T-helper 2 cell treated with Interferon-gamma antibody and Interleukin-4, amounts not matched to agents 100 ng/mL and 5 ng/mL, for 36 hours (primary cell): ENCODE results near the gene DRG2. TPM values are rescaled to one million over a fixed set of nuclear protein-coding genes. Genes with fewer than 3 reads are reported as not detected.

ENCODE experiments used
- intact Hi-C: fragments of 100-400 bp; cut with micrococcal nuclease; formaldehyde crosslinking; loops from one replicate; pipeline ENCODE4 v1.15.1; 2023
- total RNA-seq: library from RNA; stranded (reverse); gene quantifications from 2 replicates; pipeline ENCODE4 v1.2.3, GENCODE V29; 2022

DRG2 gene
- total RNA-seq, 1 donor from 2014 or later = 67.0 TPM

DNA sequence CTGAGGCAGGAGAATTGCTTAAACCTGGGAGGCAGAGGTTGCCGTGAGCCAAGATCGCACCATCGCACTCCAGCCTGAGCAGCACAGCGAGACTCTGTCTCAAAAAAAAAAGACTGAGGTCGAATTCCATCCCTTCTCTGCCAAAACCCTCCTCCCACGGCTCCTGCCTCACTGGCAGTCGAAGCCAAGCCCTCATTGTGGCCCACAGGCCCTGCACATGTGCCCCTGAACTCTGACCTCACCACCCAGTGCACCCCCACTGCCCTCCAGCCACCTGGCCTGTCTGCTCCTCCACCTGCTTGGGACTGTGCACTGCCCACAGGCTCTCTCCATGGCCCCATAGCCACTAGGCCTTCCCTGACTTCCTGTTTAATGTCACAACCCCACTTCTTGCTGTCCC, 27.8 kb downstream of the DRG2 start:
- intact Hi-C loops = no loop called here

DNA sequence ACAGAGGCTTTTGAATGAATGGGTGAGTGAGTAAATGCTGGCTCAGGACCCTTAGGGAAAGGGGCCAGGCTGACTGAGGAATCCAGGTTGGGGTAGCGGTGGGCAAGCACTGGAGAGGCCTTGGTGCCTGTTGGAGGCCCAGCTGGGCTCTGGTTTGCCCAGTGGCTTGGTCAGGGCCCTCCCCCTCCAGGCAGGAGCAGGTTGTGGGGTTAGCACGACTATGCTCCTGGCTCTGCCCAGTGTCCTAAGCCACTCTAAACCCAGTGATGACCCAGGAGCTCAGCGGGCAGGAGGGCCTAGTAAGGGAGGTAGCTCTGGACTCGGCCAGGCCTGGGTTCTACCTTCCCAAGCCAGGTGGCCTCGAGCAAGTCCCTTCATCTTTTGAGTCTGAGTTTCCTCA, 28.3 kb downstream of the DRG2 start:
- intact Hi-C loops = no loop called here

DNA sequence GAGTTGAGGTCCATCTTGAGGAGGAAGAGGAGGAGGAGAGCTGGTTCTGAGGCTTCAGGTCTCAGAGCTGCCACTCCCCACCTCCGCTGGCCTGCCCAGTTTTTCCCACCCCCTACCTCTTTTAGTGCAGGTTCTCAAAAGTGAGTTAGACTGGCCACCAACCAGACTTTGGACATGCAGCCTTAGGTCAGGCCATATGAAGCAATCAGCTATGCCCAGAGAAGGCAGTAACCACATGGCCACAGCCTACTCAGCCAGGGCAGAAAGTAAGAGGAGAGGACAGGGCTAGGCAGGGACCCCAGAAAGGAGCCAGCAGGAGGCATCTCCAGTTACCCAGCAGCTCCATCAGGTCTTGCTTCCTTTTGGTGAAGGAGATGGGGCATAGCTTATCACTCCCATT, 29.8 kb downstream of the DRG2 start:
- intact Hi-C loops = no loop called here

DNA sequence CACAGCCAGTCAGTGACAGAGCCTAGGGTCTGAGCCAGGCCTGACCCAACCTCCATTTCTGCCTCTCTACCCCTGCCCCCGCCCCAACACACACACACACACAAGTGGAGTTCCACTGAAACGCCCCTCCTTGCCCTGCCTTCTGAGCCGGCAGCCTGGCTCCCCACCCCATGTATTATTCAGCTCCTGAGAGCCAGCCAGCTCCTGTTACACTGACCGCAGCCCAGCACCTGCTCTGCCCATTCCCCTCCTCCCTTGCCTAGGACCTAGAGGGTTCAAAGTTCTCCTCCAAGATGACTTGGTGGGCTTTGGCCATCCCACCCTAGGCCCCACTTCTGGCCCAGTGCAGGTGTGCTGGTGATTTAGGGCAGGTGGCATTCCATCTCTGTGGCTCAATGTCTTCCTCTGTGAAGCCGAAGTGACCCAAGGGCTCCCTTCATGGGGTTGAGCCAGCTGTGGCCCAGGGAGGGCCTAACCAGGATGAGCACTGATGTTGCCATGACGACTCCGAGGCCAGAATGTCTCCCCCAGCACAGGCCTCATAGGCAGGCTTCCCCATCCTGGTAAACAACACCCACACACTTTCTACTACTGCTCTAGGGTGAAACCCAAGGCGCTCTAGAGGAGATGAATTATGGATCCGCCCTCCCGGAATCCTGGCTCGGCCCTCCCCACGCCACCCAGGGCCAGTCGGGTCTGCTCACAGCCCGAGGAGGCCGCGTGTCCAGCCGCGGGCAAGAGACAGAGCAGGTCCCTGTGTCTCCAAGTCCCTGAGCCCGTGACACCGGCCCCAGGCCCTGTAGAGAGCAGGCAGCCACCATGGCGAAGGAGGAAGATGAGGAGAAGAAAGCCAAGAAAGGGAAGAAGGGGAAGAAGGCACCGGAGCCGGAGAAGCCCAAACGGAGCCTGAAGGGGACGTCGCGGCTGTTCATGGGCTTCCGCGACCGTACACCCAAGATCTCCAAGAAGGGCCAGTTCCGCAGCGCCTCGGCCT, 30.5 kb downstream of the DRG2 start:
- intact Hi-C loops = no loop called here

DNA sequence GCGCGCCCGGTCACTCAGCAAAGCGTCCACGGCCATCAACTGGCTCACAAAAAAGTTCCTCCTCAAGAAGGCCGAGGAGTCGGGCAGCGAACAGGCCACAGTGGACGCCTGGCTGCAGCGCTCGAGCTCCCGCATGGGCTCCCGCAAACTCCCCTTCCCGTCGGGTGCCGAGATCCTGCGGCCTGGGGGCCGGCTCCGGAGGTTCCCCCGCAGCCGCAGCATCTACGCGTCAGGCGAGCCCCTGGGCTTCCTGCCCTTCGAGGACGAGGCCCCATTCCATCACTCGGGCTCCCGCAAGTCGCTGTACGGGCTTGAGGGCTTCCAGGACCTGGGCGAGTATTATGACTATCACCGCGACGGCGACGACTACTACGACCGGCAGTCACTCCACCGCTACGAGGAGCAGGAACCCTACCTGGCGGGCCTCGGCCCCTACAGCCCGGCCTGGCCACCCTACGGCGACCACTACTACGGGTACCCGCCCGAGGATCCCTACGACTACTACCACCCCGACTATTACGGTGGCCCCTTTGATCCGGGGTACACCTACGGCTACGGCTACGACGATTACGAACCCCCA, 31.5 kb downstream of the DRG2 start:
- intact Hi-C loops = no loop called here

DNA sequence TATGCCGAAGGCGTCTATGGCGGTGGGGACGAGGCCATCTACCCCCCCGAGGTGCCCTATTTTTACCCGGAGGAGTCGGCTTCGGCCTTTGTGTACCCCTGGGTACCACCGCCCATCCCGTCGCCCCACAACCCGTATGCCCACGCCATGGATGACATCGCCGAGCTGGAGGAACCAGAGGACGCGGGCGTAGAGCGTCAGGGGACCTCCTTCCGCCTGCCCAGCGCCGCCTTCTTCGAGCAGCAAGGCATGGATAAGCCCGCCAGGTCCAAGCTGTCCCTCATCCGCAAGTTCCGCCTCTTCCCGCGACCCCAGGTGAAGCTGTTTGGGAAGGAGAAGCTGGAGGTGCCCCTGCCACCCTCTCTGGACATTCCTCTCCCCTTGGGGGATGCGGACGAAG, 32.2 kb downstream of the DRG2 start:
- intact Hi-C loops = no loop called here

DNA sequence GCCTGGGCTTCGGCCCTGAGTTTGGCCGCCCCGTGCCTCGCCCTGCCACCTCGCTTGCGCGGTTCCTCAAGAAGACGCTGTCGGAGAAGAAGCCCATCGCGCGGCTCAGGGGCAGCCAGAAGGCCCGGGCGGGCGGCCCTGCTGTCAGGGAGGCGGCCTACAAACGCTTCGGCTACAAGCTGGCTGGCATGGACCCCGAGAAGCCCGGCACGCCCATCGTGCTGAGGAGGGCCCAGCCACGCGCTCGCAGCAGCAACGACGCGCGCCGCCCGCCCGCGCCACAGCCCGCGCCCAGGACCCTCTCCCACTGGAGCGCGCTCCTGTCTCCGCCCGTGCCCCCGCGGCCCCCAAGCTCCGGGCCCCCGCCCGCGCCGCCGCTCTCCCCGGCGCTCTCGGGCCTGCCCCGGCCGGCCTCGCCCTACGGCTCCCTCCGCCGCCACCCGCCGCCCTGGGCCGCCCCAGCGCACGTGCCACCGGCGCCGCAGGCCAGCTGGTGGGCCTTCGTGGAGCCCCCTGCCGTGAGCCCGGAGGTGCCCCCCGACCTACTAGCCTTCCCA, 32.8 kb downstream of the DRG2 start:
- intact Hi-C loops = no loop called here

DNA sequence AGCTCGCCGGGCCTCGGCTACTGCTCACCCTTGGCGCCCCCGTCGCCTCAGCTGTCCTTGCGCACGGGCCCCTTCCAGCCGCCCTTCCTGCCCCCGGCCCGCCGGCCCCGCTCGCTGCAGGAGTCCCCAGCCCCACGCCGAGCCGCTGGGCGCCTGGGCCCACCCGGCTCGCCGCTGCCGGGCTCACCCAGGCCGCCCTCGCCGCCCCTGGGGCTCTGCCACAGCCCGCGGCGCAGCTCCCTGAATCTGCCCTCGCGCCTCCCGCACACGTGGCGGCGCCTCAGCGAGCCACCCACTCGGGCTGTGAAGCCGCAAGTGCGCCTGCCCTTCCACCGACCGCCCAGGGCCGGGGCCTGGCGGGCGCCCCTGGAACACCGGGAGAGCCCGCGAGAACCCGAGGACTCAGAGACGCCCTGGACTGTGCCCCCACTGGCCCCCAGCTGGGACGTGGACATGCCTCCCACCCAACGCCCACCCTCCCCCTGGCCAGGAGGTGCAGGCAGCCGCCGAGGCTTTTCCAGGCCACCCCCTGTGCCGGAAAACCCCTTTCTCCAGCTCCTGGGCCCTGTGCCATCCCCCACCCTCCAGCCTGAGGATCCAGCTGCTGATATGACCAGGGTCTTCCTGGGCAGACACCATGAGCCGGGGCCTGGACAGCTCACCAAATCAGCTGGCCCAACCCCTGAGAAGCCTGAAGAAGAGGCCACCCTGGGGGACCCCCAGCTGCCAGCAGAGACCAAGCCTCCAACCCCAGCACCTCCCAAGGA, 33.6 kb downstream of the DRG2 start:
- intact Hi-C loops = no loop called here

DNA sequence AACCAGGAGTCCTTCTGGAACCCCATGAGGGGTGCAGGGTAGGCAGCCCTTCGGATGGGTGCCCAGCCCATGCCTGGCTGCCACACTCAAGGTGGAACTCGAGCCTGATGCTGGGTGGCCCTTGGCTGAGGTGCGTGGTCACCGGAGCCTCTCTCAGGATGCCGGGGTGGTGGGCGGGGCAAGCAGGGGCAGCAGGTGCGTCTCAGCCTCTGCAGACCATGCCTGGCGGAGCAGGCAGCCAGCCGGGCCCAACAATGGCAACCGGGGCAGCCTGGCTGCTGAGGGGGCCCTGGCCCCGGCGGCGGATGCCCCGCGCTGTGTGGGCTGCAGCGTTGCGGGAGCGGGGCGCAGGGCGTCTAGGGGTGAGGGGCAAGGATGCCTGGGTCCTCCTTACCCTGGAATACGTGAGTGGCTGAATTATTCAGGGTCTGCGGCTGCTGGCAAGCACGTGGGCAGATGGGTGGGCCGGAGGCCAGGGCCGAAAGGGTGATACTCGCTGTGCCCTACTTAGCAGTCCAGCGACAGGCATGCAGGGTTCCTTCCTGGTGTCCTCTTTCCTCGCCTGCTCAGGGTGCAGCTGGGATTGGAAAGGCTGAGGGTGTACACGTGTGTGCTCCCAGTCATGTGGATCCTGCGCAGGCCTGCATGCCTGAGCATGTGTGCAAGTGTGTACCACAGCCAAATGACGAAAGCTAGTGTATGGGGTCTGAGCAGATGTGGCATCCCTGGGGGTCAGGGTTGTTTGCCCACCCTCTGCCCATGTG, 35.4 kb downstream of the DRG2 start:
- intact Hi-C loops = no loop called here

DNA sequence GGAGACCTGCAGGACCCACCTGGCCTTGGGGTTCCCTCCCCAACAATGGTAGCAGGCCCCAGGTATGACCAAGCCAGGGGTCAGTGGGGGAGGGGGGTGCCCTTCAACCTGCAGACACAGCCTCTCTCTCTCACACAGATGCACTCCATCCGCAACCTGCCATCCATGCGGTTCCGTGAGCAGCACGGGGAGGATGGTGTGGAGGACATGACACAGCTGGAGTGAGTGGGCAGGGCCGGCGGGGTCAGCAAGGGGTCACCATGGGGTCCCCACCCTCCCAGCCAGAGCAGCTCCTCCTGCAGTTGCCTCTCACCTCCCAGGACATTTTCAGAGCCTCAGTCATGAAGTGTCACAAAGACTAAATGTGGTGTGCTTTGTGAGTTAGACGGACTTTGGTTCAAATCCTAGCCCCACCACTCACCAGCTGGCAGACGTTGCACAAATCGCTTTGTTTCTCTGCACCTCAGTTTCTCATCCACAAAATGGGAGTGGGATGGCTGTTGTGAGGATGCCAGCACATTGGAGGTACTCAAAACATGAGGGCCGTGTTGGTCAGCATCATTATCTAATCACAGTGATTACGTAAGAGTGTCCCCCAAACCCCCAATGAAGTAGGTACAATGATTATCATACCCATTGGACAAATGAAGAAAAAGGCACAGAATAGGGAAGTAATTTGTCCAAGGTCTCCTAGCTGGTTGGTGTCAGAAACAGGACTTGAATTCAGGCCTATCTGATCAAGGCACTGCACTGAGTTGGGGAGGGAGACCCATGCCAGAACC, 36.8 kb downstream of the DRG2 start:
- intact Hi-C loops = no loop called here

DNA sequence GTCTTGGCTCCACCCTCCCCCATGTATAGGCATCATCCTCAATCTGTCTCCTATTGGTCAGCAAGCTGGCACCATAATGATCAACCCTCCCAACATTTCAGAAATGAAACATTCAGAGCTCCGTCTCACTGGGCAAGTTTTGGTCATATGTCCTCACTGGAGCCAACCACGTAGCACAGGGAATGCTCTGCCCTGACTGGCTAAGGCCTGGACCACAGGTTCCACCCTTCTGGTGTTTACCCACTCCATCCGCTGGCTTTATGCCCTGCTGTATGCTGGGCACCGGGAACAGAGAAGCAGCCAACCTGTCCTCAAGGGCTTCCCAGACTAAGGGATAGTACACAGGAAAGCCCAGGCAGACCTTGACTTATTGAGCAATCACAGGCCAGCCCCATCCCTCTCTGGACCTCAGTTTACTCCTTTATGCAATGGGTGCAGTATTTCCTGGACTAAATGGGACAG, 41.3 kb downstream of the DRG2 start:
- intact Hi-C loops = no loop called here

DNA sequence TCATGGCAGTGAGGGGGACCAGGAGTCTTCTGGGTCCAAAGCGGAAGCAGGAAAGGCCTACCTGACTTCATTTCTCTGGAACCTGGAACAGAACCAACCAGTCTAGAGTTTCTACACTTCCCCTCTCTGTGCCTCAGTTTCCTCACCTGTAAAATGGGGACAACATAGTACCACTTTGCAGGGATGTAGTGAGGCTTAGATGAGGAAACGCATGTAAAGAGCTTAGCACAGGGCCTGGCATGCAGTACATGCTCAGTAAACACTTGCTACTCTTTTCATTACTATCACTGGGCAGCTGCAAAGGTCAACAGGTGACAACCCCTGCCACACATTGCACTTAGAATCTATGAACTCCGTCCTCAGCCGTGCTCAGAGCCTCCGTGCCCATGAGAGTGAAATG, 45.0 kb downstream of the DRG2 start:
- intact Hi-C loops = no loop called here

DNA sequence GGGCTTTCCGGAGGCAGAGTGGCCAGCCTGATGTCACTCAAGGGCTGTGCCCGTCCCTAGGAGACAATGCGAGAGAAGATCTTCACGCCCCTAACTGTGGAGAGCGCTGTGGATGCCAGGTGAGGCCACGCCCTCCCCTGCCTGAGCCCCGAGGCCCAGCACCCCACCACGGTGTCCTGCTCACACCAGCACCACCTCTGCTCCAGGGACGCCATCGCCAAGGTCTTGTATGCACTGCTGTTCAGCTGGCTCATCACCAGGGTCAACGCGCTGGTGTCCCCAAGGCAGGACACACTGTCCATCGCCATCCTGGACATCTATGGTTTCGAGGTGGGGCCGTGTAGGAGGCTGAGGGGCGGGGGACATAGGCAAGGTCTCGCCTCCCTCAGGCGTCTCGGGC, 48.6 kb downstream of the DRG2 start:
- intact Hi-C loops = no loop called here

DNA sequence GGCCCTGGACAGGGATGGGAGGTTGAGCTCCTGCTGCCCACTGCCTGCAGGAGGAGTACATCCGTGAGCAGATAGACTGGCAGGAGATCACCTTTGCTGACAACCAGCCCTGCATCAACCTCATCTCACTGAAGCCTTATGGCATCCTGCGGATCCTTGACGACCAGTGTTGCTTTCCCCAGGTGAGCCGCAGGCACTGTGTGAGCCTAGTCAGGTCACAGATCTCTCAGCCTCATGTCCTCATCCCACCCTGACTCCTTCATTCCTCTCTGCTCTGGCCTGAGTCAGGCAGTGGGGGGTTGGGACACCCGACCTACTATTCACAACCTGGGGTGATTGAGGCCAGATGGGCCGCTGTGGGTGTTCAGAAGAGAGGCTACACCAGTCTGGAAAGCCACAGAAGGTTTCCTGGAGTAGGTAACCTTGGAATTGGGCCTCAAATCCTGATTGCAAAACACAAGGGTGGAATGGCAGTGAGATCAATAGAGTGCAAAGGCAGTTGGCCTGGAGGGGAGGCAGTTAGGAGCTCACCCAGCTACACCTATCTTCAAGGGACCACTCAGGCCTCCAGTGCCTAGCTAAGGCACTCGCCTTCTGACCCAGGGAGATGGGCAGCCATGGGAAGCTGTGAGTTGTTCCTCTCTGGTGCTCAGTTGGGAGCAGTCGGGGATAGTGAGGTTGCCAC, 50.5 kb downstream of the DRG2 start:
- intact Hi-C loops = no loop called here

DNA sequence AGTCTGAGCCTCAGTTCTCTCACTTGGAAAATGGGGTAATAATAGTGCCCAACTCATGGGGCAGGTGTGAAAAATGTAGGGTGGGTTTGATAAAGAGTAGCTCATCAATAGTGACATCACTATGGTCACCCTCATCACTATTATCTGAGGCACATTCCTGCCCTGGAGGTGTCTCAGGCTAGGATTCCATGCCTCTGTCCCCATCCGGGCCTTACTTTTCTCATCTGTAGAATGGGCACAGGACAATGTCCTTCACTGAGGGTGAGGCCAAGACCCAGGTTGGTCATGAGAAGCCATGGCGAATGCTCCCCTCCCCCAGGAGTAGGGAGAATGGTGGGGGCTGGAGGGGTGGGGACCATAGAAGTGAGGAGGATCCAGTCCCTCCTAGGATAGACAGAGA, 51.3 kb downstream of the DRG2 start:
- intact Hi-C loops = no loop called here

DNA sequence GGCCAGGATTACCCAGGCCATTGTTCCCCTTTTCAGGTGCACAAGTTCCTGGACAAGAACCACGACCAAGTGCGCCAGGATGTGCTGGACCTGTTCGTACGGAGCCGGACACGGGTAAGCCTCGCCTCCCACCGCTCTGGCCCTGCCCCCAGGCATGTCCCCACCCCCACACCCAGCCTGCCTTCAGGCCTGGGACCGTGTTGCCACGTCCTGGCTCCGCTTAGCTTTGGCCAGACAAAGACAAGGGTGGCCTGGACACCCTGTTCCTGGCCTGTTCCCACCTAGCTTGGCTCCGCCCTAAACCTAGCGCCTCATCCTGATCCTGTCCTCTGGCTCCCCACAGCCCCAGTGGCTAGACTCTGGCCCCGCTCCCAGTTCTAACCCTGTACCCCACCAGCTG, 51.8 kb downstream of the DRG2 start:
- intact Hi-C loops = no loop called here

DNA sequence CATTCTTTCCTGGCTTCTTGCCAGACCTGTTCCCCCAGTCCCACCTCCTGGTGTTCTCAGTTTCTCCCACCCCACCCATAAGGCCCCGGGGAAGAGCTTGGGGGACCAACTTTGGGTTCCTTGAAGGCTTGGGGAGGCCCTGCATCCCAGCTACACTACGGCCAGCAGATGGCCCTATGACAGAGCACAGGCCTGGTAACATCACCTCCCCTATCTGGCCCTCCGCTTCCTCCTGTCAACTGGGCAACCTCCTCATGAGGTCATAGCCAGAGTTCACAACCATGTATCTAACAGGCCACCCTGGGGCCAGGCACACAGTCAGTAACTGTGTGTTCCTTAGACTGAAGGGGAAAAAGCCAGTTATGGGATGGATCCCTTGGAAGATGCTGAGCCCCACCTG, 52.2 kb downstream of the DRG2 start:
- intact Hi-C loops = no loop called here

DNA sequence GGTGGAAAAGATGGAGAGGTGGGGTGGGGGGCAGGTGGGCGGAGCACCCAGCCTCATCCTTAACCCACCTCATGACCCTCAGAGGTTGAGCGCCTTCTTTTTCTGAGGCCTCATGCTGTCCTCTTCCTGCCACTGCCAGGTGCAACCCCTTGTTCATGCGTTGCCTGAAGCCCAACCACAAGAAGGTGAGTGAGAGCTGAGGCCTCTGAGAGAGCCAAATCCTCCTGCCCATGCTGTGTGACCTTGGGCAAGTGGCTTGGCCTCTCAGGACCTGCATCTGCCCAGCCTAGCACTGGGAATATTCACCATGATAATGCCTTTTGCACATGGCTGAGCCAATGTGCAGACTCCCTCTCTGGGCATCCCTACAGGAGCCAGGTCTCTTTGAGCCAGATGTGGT, 52.9 kb downstream of the DRG2 start:
- intact Hi-C loops = loop anchor here (1.0 kb wide), 1 partner anchor 43 kb away; the partner anchor contains the start of gene ALKBH5

DNA sequence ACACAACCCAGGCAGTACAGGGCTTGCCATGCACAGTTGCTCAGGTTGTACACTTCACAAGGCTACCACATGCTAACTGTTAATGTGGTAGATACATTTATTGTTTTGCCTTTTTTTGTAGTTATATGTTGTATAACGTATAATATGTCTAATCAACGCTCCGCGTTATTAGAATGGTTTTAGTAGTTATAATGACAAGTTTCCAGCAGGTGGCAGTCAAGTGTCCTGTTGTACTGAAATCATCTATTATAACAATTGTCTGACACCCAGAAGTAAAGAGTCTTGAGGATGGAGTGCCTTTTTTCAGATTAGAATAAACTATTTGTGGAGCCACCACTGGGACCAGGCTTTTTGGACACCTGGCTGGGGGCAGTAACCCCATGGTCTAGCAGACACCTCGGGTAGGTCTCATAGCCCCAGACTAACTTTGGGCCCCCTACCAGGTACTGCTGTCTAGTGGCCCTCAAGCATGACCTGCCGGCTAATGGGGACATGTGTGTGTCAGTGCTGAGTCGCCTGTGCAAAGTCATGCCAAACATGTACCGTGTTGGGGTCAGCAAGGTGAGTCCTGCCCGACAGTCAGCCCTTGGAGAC, 53.6 kb downstream of the DRG2 start:
- intact Hi-C loops = loop anchor here (1.0 kb wide), 1 partner anchor 42 kb away; the partner anchor contains the start of gene ALKBH5
